Thoracic aorta (tissue), 2 donors: ENCODE measurements around the gene SCN10A. TPM values are rescaled to one million over a fixed set of nuclear protein-coding genes. Genes with fewer than 3 reads are reported as not detected.

Experiments
- ATAC-seq: fragments of 150-250 bp; one replicate; pipeline ENCODE4 v1.8.0; 2017; ENCODE audit warnings: low read depth; ENCODE audit not compliant: insufficient number of reproducible peaks, low FRiP score
- DNase-seq: peaks from one replicate; pipeline ENCODE4 v3.0.0-alpha.2; 2020; ENCODE audit warnings: low spot score
- H3K27ac ChIP-seq, 2 donors: fragments of 200-600 bp; sonication (generic); 1 replicate in 1 of 2; 2 replicates in 1 of 2; pipeline ENCODE4 v1.5.1; 2016; ENCODE audit warnings: mild to moderate bottlenecking in 2 of 2, moderate library complexity in 2 of 2
- H3K27me3 ChIP-seq: fragments of 200-600 bp; sonication (generic); replicated peaks from 2 replicates; pipeline ENCODE4 v1.6.0; 2016; ENCODE audit warnings: mild to moderate bottlenecking; ENCODE audit not compliant: insufficient read depth
- H3K36me3 ChIP-seq: fragments of 200-600 bp; sonication (generic); one replicate; pipeline ENCODE4 v1.5.1; 2016
- H3K4me1 ChIP-seq, 2 donors: fragments of 200-600 bp; sonication (generic); 1 replicate in 1 of 2; 2 replicates in 1 of 2; pipeline versions ENCODE4 v1.5.1 to v1.6.0; 2016; ENCODE audit warnings: low read depth in 2 of 2, mild to moderate bottlenecking in 1 of 2; ENCODE audit not compliant: control insufficient read depth in 1 of 2
- H3K4me3 ChIP-seq: fragments of 200-600 bp; sonication (generic); 2 replicates; pipeline ENCODE4 v1.5.1; 2016; ENCODE audit warnings: mild to moderate bottlenecking
- H3K9me3 ChIP-seq: fragments of 200-600 bp; sonication (generic); 2 replicates; pipeline ENCODE4 v1.5.1; 2016
- total RNA-seq, 2 donors: library from RNA; depleted of rRNA; stranded (reverse); fragments of >200 nt; gene quantifications; one replicate each; pipeline versions ENCODE4 v1.1.0 to v1.2.3, GENCODE V29; 2016
- TF ChIP-seq, protein P1 (sequence below): fragments of 200-600 bp; sonication (generic); IDR thresholded peaks from one replicate; pipeline ENCODE4 v1.5.1; 2019; ENCODE audit warnings: antibody characterized with exemption

SCN10A gene
- total RNA-seq, 2 donors from 2014 or later, result not detected

DNA sequence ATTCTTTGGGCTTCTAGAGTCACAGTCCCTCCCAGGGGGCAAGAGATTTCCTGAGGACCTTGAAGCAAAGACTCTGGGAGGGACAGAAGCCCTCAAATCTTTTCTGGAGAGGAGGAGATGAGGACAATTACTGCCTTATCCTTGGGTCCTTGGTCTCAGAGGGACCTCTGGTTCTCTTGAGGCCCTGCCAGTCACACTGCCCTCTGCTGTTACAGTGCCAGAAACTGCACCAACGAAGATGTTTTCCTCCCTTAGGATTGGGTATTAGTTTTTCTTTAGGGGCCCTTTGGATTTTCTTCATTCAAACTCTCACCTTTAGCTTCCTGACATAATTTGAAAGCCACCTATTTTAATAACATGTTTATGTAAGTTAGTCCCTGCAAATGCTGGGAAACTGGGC lies 108.3 kb downstream of the SCN10A start:
- Histone ChIP-seq H3K9me3 (no peaks in the 10 kb centered on the region), H3K27me3 (no peaks in the 10 kb centered on the region), H3K27ac (no peak overlapping the region), H3K36me3 (no peaks in the 10 kb centered on the region), H3K4me1 (no peaks in the 10 kb centered on the region), H3K4me3 (no peak overlapping the region)
- DNase-seq (no peak), ATAC-seq (no peak)
- TF ChIP-seq, protein P1, sequence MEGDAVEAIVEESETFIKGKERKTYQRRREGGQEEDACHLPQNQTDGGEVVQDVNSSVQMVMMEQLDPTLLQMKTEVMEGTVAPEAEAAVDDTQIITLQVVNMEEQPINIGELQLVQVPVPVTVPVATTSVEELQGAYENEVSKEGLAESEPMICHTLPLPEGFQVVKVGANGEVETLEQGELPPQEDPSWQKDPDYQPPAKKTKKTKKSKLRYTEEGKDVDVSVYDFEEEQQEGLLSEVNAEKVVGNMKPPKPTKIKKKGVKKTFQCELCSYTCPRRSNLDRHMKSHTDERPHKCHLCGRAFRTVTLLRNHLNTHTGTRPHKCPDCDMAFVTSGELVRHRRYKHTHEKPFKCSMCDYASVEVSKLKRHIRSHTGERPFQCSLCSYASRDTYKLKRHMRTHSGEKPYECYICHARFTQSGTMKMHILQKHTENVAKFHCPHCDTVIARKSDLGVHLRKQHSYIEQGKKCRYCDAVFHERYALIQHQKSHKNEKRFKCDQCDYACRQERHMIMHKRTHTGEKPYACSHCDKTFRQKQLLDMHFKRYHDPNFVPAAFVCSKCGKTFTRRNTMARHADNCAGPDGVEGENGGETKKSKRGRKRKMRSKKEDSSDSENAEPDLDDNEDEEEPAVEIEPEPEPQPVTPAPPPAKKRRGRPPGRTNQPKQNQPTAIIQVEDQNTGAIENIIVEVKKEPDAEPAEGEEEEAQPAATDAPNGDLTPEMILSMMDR, result no peak

DNA sequence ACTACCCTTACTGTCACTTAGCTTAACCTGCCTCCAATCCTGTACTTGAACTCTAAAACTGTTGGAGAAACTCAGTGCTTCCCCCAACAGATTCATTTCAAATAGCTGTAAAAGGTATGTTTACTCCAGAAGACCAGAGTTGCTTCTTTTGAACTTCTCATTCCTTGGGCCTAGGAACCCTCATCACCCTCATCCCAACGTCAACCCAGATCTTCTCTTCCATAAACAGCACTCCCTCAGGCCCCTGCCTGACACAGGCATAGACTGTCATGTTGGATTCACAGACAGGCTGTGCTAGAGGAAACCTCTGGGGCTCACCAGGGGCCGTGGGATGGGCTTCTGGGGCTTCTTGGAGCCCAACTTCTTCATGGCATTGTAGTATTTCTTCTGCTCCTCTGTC lies 109.1 kb downstream of the SCN10A start:
- Histone ChIP-seq H3K9me3 (no peaks in the 10 kb centered on the region), H3K36me3 (no peaks in the 10 kb centered on the region), H3K27me3 (no peaks in the 10 kb centered on the region), H3K27ac (no peak overlapping the region), H3K4me3 (no peak overlapping the region), H3K4me1 (no peaks in the 10 kb centered on the region)
- DNase-seq (no peak), ATAC-seq (no peak)
- TF ChIP-seq, protein P1, result no peak

DNA sequence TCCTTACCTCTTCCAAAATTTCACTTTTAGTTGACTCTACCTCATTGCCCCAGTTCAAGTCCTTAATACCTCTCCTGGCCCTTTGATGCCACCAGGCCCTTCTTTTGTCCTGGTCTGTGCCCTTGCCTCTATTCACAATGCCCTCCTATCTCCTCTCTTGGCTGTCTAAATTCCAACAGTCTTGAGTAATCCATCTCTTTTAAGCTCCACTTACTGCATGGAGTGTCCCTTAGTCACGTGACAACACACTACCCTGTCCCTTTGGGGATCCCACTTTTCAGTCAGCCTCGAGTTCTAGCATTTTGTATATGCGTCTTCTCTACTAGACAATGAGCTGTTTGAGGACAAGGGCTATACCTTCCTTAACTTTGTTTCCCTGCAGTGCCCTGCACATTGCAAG lies 113.8 kb downstream of the SCN10A start:
- Histone ChIP-seq H3K27me3 (no peaks in the 10 kb centered on the region), H3K27ac (no peak overlapping the region), H3K9me3 (no peaks in the 10 kb centered on the region), H3K4me1 (no peaks in the 10 kb centered on the region), H3K36me3 (no peaks in the 10 kb centered on the region), H3K4me3 (no peak overlapping the region)
- DNase-seq (no peak), ATAC-seq (no peak)
- TF ChIP-seq, protein P1, result no peak

DNA sequence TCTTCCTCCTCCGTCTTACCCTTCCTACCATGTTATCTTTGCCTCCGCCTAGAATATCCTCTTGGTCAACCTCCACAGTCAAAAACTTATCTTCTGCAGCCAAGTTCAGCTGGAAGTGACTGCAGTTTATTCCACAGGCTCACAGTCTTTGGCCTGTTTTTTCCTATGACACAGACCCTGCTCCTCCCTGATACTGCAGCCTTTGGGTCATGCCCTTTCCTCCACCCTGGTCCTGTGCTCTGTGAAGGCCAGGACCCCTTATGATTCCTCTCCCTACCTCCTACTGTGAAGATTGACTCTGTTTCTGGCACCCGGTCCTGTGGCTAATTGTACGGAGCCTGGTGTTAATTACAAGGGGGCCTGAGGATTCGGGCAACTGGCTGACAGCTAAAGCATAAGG lies 117.3 kb downstream of the SCN10A start:
- DNase-seq (no peak), ATAC-seq (no peak)
- no peaks in the 10 kb centered on the region for H3K36me3 ChIP-seq
- H3K27ac ChIP-seq, result no peak overlapping the region
- H3K27me3 ChIP-seq, result no peaks in the 10 kb centered on the region
- no peaks in the 10 kb centered on the region for H3K4me1 ChIP-seq
- H3K4me3 ChIP-seq, result no peak overlapping the region
- H3K9me3 ChIP-seq, result no peaks in the 10 kb centered on the region
- TF ChIP-seq, protein P1, result no peak

DNA sequence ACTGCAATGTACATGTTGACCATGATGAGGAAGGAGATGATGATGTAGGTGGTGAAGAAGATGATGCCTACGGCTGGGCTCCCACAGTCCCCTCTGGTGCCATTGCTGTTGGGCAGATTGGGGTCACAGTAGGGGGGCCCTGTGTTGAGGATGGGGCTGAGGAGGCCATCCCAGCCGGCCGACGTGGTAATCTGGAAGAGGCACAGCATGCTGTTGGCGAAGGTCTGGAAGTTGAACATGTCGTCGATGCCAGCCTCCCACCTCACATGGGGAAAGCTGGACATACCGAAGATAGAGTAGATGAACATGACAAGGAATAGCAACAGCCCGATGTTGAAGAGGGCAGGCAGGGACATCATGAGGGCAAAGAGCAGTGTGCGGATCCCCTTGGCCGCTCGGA lies 118.0 kb downstream of the SCN10A start:
- TF ChIP-seq, protein P1, result no peak
- no peak for ATAC-seq
- no peak for DNase-seq
- Histone ChIP-seq H3K4me3 (no peak overlapping the region), H3K9me3 (no peaks in the 10 kb centered on the region), H3K27me3 (no peaks in the 10 kb centered on the region), H3K27ac (no peak overlapping the region), H3K4me1 (no peaks in the 10 kb centered on the region), H3K36me3 (no peaks in the 10 kb centered on the region)
